Suprapubic skin (tissue), 4 donors: ENCODE measurements around the gene ERG.

Experiments
- CTCF ChIP-seq, 2 donors: fragments of 200-600 bp in 1 of 2; fragments of 450-650 bp in 1 of 2; sonication (generic) in 1 of 2; IDR thresholded peaks; one replicate each; pipeline ENCODE4 v1.5.1; 2016 to 2019; ENCODE audit warnings: antibody characterized with exemption in 2 of 2, mild to moderate bottlenecking in 1 of 2, moderate library complexity in 1 of 2
- EP300 ChIP-seq: sonication (generic); formaldehyde crosslinking; IDR thresholded peaks from one replicate; pipeline ENCODE4 v1.6.1; 2017; ENCODE audit warnings: antibody characterized with exemption
- POLR2A ChIP-seq, 2 donors: fragments of 450-650 bp; IDR thresholded peaks; one replicate each; pipeline ENCODE4 v1.6.1; 2017; ENCODE audit warnings: antibody characterized with exemption in 2 of 2, mild to moderate bottlenecking in 2 of 2, moderate library complexity in 2 of 2
- POLR2AphosphoS5 ChIP-seq, 3 donors: sonication (generic); formaldehyde crosslinking; IDR thresholded peaks; one replicate each; pipeline ENCODE4 v1.6.1; 2017; ENCODE audit warnings: antibody characterized with exemption in 3 of 3

GRCh38 chr21:38500073-38500472 lies 1.8 kb upstream of the ERG start:
- no peak for TF ChIP-seq CTCF (IDR thresholded peaks at IDR 0.05)
- no peak for TF ChIP-seq POLR2A (IDR thresholded peaks at IDR 0.05)
- TF ChIP-seq POLR2AphosphoS5 (IDR thresholded peaks at IDR 0.05): no peak
- no peak for TF ChIP-seq EP300
